ENCODE measurements around the gene HAUS3.
"Not testable (repeated sequence)": the region's sequence is repeated elsewhere in the genome, so short reads cannot be mapped to it uniquely, and the experiment has no call there.

Gene HAUS3

DNA sequence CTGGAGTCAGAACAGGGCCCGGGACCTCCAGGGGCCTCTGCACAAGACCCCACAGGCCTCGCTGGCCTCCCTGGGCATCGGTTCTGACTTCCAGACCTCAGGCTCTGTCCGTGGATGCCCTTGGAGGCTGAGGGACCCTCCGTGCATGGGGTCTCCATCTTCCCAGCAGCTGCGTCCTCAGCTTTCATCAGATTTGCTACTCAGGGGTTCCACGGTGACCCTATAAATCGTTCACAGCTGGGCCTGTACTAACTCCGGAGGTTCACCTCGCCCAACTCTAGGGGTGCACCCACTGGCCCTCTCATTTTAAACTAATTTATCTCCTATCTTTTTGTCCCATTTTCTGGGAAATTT, 33.1 kb upstream of the HAUS3 start:
- not testable (repeated sequence) for DNase-seq

- no peak for DNase-seq
These were observed 32.6 kb upstream of the HAUS3 start for GRCh38 chr4:2274320-2275043.

- no peak for DNase-seq
These were observed 31.9 kb upstream of the HAUS3 start for GRCh38 chr4:2273657-2274319.

GRCh38 chr4:2273221-2273620, 31.3 kb upstream of the HAUS3 start:
- no peak for DNase-seq

GRCh38 chr4:2272828-2273120, 30.9 kb upstream of the HAUS3 start:
- DNase-seq: no peak

- no peak for DNase-seq
These were observed 30.3 kb upstream of the HAUS3 start for GRCh38 chr4:2272026-2272827.

- no peak for DNase-seq
These were observed 29.5 kb upstream of the HAUS3 start for GRCh38 chr4:2271279-2272025.

GRCh38 chr4:2270341-2271165, 28.6 kb upstream of the HAUS3 start:
- no peak for DNase-seq

GRCh38 chr4:2269618-2270163, 27.8 kb upstream of the HAUS3 start:
- DNase-seq: no peak

DNA sequence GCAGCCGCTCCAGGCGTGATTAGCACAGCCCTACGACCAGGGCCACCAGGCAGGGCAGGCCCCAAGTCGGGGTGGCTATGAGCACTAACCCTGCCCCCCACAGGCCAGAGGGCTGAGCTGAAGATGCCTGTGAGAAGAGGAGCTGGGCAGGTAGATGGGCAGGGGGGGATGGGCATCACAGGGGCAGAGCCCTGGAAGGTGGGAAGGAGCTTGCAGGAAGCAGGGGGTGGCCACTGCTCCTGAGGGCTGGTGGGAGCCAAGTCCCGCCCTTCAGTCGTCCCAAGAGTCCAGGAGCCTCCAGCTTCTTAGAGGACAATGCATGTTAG, 27.2 kb upstream of the HAUS3 start:
- no peak for DNase-seq

- DNase-seq: no peak
These were observed 26.7 kb upstream of the HAUS3 start for GRCh38 chr4:2268357-2269205.

GRCh38 chr4:2267841-2268240, 25.9 kb upstream of the HAUS3 start:
- no peak for DNase-seq

DNA sequence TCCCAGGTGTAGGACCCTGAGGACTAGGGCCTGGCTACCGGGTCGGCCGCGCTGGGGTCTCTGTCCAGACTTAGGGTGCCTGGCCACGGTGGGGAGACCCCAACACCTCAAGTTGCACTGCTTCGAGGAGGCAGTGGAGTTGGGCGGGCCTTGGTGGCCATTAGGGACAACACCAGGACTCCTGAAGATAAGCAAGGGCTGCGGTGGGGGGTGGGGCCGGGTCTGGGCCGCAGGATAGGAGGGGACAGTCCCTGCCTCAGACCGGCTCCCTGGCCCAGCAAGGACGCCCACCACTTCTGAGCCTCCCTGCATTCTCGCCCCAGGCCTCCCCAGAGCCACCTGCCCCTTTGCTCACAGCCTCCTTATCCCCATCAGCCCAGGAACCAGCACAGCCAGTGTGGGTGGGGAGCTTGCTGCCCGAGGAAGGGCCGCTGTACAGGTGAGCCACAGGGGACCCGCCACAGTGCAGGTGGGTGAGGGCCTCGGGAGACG, 25.4 kb upstream of the HAUS3 start:
- no peak for DNase-seq

- no peak for DNase-seq
These were observed 24.9 kb upstream of the HAUS3 start for GRCh38 chr4:2266821-2267220.

DNA sequence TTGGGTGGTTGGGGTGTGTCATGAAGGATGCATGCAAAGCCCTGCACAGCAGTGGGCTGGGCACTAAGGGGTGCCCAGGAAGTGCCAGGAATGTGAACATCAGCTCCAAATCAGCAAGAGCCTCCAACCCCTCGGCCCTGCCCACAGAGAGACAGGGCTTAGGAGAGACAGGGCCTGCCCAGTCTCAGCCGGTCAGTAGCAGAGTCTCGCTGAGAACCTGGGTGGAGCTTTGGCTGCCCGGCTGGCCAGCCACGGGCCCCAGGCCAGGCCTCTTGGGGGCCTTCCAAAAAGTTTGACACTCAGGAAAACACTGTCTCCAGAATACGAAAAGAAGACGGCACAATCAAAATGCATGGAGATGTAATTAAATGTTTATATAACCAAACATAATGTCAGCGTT, 24.3 kb upstream of the HAUS3 start:
- no peak for DNase-seq

GRCh38 chr4:2265113-2266110, 23.5 kb upstream of the HAUS3 start:
- DNase-seq: no peak

- DNase-seq: no peak
These were observed 22.6 kb upstream of the HAUS3 start for GRCh38 chr4:2264481-2265041.

DNA sequence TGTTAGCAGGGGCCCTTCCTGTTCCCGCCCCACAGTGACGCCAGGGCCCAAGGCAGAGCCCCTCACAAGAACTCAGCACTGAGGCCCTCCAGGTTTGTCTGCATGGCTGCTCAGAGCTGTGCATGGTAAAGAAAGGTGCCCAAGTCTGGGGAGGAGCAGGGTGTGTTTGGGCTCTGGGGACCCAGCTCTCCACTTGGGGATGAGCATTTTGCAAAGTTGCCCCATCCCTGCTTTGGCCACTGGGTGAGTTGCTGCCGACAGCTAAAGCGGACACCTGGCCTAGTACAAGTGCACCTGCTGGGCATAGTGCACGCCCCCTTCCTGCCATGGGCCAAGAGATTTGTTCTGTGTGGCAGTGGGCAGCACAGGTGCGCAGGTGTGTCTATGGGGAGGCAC, 22.0 kb upstream of the HAUS3 start:
- no peak for DNase-seq

GRCh38 chr4:2262944-2263250, 21.0 kb upstream of the HAUS3 start:
- no peak for DNase-seq
